Sigmoid colon (tissue), 7 donors: Measurements from ENCODE around the gene SKIC8. TPM values are rescaled to one million over a fixed set of nuclear protein-coding genes. Genes with fewer than 3 reads are reported as not detected.

Experiments
- DNase-seq: peaks from one replicate; pipeline ENCODE4 v3.0.0-alpha.2; 2019
- H3K27ac ChIP-seq, 4 donors: fragments of 200-600 bp; sonication (generic); one replicate each; pipeline ENCODE4 v1.5.1; 2016 to 2019; ENCODE audit warnings: mild to moderate bottlenecking in 1 of 4
- H3K27me3 ChIP-seq, 3 donors: fragments of 200-600 bp; sonication (generic); one replicate each; pipeline ENCODE4 v1.5.1; 2019; ENCODE audit warnings: mild to moderate bottlenecking in 1 of 3
- H3K36me3 ChIP-seq, 4 donors: fragments of 200-600 bp; sonication (generic); one replicate each; pipeline ENCODE4 v1.5.1; 2016 to 2019
- H3K4me1 ChIP-seq, 4 donors: fragments of 200-600 bp; sonication (generic); one replicate each; pipeline ENCODE4 v1.5.1; 2017 to 2019
- H3K4me3 ChIP-seq, 4 donors: fragments of 200-600 bp; sonication (generic); one replicate each; pipeline ENCODE4 v1.5.1; 2017 to 2019; ENCODE audit warnings: mild to moderate bottlenecking in 2 of 4, moderate library complexity in 1 of 4
- H3K9me3 ChIP-seq, 4 donors: fragments of 200-600 bp in 3 of 4; sonication (generic) in 3 of 4; one replicate each; pipeline versions ENCODE4 v1.5.1 to v1.6.1; 2013 to 2019
- EP300 ChIP-seq, 4 donors: sonication (generic); formaldehyde crosslinking; IDR thresholded peaks; one replicate each; pipeline ENCODE4 v1.6.1; 2017; ENCODE audit warnings: antibody characterized with exemption in 4 of 4
- POLR2A ChIP-seq, 2 donors: fragments of 450-650 bp; IDR thresholded peaks; one replicate each; pipeline ENCODE4 v1.6.1; 2016; ENCODE audit warnings: antibody characterized with exemption in 2 of 2, mild to moderate bottlenecking in 2 of 2, moderate library complexity in 2 of 2
- POLR2AphosphoS5 ChIP-seq, 4 donors: sonication (generic); formaldehyde crosslinking; IDR thresholded peaks; one replicate each; pipeline ENCODE4 v1.6.1; 2017; ENCODE audit warnings: antibody characterized with exemption in 4 of 4
- WGBS, 2 donors: extraction: QIAGEN DNeasy Blood & Tissue Kit; methylation state at CpG; one replicate each; pipeline ENCODE4 v1.1.7; 2013; 5-methylcytosine and 5-hydroxymethylcytosine counted together
- intact Hi-C: fragments of 100-400 bp; cut with DNase I; formaldehyde crosslinking; loops from one replicate; pipeline ENCODE4 v1.15.1; 2023
- polyA plus RNA-seq, 3 donors: library from polyadenylated mRNA; stranded (reverse); fragments of 200-250 nt; gene quantifications; one replicate each; pipeline ENCODE4 v1.2.3, GENCODE V29; 2013
- total RNA-seq, 4 donors: library from RNA; depleted of rRNA; stranded (reverse); fragments of >200 nt; gene quantifications; one replicate each; pipeline ENCODE4 v1.1.0, GENCODE V29; 2016
- TF ChIP-seq, protein P1 (sequence below), 4 experiments: fragments of 450-650 bp in 3 of 4; fragments of 200-600 bp in 1 of 4; IDR thresholded peaks; one replicate each; pipeline ENCODE4 v1.5.1; 2016 to 2019; ENCODE audit warnings: antibody characterized with exemption in 4 of 4, mild to moderate bottlenecking in 3 of 4, moderate library complexity in 2 of 4
- donor health status: healthy with polysubstance abuse.
- donor health status: Bipolar disorder and iron deficiency.
- donor health status: healthy.

The SKIC8 gene
- total and polyA plus RNA-seq, 7 donors = 43.2 to 81.1 (median 56.4) TPM

DNA sequence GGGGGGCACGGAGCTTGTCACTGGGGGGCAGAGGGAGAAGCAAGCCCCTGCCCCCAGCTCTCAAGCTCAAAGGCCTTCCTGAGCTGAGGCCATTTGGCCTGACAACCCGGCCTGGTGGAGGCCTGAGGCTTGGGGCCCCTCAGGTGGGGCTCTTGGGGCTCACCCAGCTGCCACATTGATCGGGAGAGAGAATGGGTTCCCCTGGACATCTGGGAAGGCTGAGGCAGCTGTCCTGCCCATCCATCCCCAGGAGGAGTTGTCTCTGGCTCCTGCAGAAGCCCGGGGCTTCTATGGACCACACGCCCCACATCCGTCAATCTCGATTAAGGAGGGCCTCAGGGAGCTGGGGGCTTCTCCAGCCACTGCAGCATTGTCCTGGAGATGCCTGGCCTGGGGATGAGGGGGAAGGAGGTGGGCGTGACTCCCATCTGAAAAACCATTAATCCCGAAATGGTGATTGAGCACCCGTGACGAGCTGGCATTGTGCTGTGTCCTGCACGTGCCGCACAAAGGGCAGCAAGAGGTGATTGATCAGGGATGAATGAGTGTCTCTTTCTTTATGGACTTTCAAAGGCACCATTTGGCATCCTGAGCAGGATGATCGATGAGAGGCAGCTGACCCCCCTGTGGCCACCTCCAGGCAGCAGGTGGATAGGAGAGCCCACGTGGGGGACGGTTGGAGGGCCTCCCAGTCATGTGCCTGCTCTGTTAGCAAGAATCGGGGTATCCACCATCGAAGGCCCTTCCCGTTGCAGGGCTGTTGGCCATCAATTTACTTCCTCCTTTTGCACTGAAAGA is 23.5 kb upstream of the SKIC8 start:
- WGBS, 2 donors = 83 to 87% methylated on average over 19 of the region's 19 CpGs
- Histone ChIP-seq H3K4me3 (no peak overlapping the region), H3K4me1 (peaks cover 0 to 10% (median 0%) of the 10 kb centered on the region in 4 donors), H3K9me3 (no peaks in the 10 kb centered on the region), H3K27me3 (no peaks in the 10 kb centered on the region), H3K27ac (no peak overlapping the region), H3K36me3 (no peaks in the 10 kb centered on the region)
- no peak for DNase-seq
- intact Hi-C loops = no loop called here
- TF ChIP-seq POLR2A (IDR thresholded peaks at IDR 0.05) (no peak), POLR2AphosphoS5 (IDR thresholded peaks at IDR 0.05) (no peak), EP300 (IDR thresholded peaks at IDR 0.05) (no peak)
- TF ChIP-seq, protein P1, sequence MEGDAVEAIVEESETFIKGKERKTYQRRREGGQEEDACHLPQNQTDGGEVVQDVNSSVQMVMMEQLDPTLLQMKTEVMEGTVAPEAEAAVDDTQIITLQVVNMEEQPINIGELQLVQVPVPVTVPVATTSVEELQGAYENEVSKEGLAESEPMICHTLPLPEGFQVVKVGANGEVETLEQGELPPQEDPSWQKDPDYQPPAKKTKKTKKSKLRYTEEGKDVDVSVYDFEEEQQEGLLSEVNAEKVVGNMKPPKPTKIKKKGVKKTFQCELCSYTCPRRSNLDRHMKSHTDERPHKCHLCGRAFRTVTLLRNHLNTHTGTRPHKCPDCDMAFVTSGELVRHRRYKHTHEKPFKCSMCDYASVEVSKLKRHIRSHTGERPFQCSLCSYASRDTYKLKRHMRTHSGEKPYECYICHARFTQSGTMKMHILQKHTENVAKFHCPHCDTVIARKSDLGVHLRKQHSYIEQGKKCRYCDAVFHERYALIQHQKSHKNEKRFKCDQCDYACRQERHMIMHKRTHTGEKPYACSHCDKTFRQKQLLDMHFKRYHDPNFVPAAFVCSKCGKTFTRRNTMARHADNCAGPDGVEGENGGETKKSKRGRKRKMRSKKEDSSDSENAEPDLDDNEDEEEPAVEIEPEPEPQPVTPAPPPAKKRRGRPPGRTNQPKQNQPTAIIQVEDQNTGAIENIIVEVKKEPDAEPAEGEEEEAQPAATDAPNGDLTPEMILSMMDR (IDR thresholded peaks at IDR 0.05) = no peak

DNA sequence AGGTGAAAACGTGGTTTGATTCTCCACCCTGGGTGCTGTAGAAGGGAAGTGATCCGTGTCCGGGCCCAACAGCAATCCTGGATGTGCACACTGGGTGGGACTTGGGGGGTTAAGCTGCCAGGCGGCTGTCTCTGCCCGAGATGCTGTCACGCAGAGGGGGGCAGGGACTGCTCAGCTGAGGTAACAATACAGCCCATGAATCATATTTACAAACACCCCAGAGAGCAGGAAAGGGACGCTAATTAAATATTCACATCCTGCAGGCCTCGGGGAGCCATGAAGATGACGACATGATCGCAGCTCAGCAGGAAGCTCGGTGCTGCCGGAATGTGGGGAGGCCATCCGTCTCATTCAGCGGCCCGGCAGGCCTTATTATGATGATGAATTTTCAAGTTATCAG is 22.8 kb upstream of the SKIC8 start:
- 77 to 80% methylated on average over 15 of the region's 15 CpGs for WGBS, 2 donors
- Histone ChIP-seq H3K9me3 (no peaks in the 10 kb centered on the region), H3K4me3 (no peak overlapping the region), H3K4me1 (peaks cover 0 to 10% (median 0%) of the 10 kb centered on the region in 4 donors), H3K27ac (no peak overlapping the region), H3K36me3 (no peaks in the 10 kb centered on the region), H3K27me3 (no peaks in the 10 kb centered on the region)
- DNase-seq = no peak
- no peak for TF ChIP-seq EP300 (IDR thresholded peaks at IDR 0.05)
- TF ChIP-seq, protein P1 (IDR thresholded peaks at IDR 0.05) = no peak
- intact Hi-C loops = no loop called here

DNA sequence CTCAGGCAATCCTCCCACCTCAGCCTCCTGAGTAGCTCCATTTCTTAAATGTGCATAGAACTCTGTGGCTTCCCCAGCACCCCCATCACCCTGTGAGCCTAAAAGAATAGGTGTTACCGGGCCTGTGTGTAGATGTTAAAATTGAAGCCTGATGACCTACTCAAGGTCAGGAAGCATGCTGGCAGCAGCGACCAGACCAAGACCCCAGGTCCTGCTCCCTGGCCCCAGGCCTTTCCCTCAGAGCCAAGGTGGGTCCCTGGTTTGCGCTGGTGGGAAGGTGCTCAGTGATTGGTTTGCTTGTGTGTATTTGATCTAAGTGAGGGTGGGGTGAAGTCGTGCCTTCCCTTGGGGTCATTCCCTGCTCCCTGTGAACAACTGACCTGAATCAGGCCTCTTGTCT is 22.4 kb upstream of the SKIC8 start:
- intact Hi-C loops = no loop called here
- 79 to 91% methylated on average over 4 of the region's 4 CpGs for WGBS, 2 donors

DNA sequence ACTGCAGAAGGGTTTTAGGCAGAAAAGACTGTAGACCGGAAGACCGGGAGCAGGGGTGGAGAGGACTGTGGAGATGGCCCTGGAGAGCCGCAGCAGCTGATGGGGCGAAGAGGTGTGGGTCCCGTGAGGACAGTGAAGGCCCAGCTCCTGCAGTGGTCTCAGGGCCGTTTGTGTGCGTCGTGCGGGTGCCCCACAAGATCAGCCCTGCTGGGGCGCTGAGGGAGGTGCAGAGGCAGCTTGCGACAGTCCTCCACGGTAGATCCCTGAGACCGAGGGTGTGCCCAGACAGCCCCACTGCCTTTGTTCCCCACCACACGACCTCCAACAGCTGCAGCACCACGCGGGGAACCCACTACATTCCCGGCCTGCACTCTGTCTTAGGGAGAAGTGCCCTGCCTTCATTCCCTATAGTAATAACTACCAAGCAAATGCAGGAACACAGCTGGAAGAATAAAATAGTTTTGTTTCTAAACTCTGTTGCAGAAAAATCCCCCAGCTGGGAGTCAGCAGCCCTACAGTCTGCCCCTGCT is 21.7 kb upstream of the SKIC8 start:
- no peaks in the 10 kb centered on the region for H3K27me3 ChIP-seq
- H3K4me3 ChIP-seq = no peak overlapping the region
- WGBS, 2 donors = 84% methylated on average over 17 of the region's 17 CpGs
- H3K27ac ChIP-seq = no peak overlapping the region
- DNase-seq = no peak
- intact Hi-C loops = no loop called here
- H3K9me3 ChIP-seq = no peaks in the 10 kb centered on the region
- TF ChIP-seq POLR2A (IDR thresholded peaks at IDR 0.05) (no peak), EP300 (IDR thresholded peaks at IDR 0.05) (no peak), POLR2AphosphoS5 (IDR thresholded peaks at IDR 0.05) (no peak)
- TF ChIP-seq, protein P1 (IDR thresholded peaks at IDR 0.05) = no peak
- no peaks in the 10 kb centered on the region for H3K36me3 ChIP-seq
- peaks cover 0 to 10% (median 0%) of the 10 kb centered on the region in 4 donors for H3K4me1 ChIP-seq

More for the DNA sequence above, 22.4 kb upstream of the SKIC8 start:
- Histone ChIP-seq H3K4me3 (no peak overlapping the region), H3K27ac (no peak overlapping the region), H3K36me3 (no peaks in the 10 kb centered on the region), H3K9me3 (no peaks in the 10 kb centered on the region), H3K27me3 (no peaks in the 10 kb centered on the region), H3K4me1 (peaks cover 0 to 10% (median 0%) of the 10 kb centered on the region in 4 donors)
- DNase-seq = no peak
- TF ChIP-seq EP300 (IDR thresholded peaks at IDR 0.05) (no peak), POLR2AphosphoS5 (IDR thresholded peaks at IDR 0.05) (no peak), POLR2A (IDR thresholded peaks at IDR 0.05) (no peak)
- TF ChIP-seq, protein P1 (IDR thresholded peaks at IDR 0.05) = no peak
